B cell (primary cell): Measurements from ENCODE around the gene CYP8B1.

Experiments
- CTCF ChIP-seq: fragments of 200-600 bp; IDR thresholded peaks from one replicate; pipeline ENCODE4 v1.8.0; 2022; ENCODE audit warnings: antibody characterized with exemption, mild to moderate bottlenecking
- EZH2 ChIP-seq: IDR thresholded peaks from 2 replicates; pipeline ENCODE4 v1.6.1; 2012; ENCODE audit warnings: borderline replicate concordance, low read depth, mild to moderate bottlenecking, moderate library complexity, low read length; ENCODE audit not compliant: insufficient read depth, poor library complexity, severe bottlenecking

- TF ChIP-seq CTCF = no peak
- TF ChIP-seq EZH2 = no peak
These were observed 30.0 kb upstream of the CYP8B1 start for GRCh38 chr3:42905740-42906069.
